HCT116 (cell line): ENCODE data around the gene URB1. TPM values are rescaled to one million over a fixed set of nuclear protein-coding genes. Genes with fewer than 3 reads are reported as not detected.

Experiments used
- ATAC-seq: fragments of 200-7000 bp; cut with Tn5 transposase; 2 replicates; pipeline ENCODE4 v1.9.1; 2020; ENCODE audit warnings: mild to moderate bottlenecking, moderate library complexity
- BruUV-seq: library from RNA; stranded (reverse); fragments of 400-500 nt; replicated peaks from 2 replicates; lab custom pipeline; 2021; lab: Mats Ljungman, UMichigan
- CTCF ChIA-PET: fragments of 300-600 bp; sonication (Branson Sonifier 250); formaldehyde crosslinking; loops from one replicate; lab custom pipeline; 2021; ENCODE audit warnings: antibody characterized with exemption; lab: Charles Lee
- POLR2A ChIA-PET: fragments of 300-600, 350-600 bp; sonication (Branson Sonifier 250); formaldehyde crosslinking; loops from one replicate; lab custom pipeline; 2021; ENCODE audit warnings: antibody characterized with exemption; lab: Charles Lee
- RAD21 ChIA-PET, 2 experiments: fragments of 300-600 bp; sonication (Branson Sonifier 250); formaldehyde crosslinking; loops; one replicate each; lab custom pipeline; 2023; ENCODE audit warnings: low total read pairs in 2 of 2; ENCODE audit not compliant: uncharacterized antibody in 2 of 2, unreplicated experiment in 2 of 2, low non-redundant PET in 1 of 2; lab: Charles Lee
- DNase-seq: peaks from one replicate; pipeline ENCODE4 v3.0.0-alpha.2; 2010; ENCODE audit warnings: low read depth, low spot score
- H2AFZ ChIP-seq: fragments of 200-600 bp; shearing (Covaris generic), sonication (generic); 2 replicates; pipeline ENCODE4 v1.6.1; 2017; ENCODE audit warnings: low read depth, mixed run types, mixed read lengths, antibody characterized with exemption, low read length; ENCODE audit not compliant: poor library complexity, severe bottlenecking
- H3K27ac ChIP-seq: 2 replicates; pipeline ENCODE4 v1.5.1; 2012; ENCODE audit warnings: low read depth, low read length
- H3K27me3 ChIP-seq: fragments of 200-600 bp; sonication (generic); 2 replicates; pipeline ENCODE4 v1.6.1; 2016; ENCODE audit warnings: mixed run types, low read length, mixed read lengths; ENCODE audit not compliant: insufficient read depth
- H3K36me3 ChIP-seq, 2 experiments: fragments of 200-500 bp in 1 of 2; fragments of 200-600 bp in 1 of 2; sonication (Bioruptor generic) in 1 of 2; sonication (generic) in 1 of 2; 2 replicates each; pipeline versions ENCODE4 v1.5.1 to v1.6.1; 2014 to 2016; ENCODE audit warnings: low read length in 2 of 2, inconsistent platforms in 1 of 2, mixed read lengths in 1 of 2, mixed run types in 1 of 2; ENCODE audit not compliant: insufficient read depth in 2 of 2, control insufficient read depth in 1 of 2
- H3K4me1 ChIP-seq, 2 experiments: fragments of 200-600 bp in 1 of 2; sonication (generic) in 1 of 2; 2 replicates each; pipeline versions ENCODE4 v1.5.1 to v1.6.1; 2012 to 2017; ENCODE audit warnings: low read length in 2 of 2, inconsistent platforms in 1 of 2, mild to moderate bottlenecking in 1 of 2, mixed read lengths in 1 of 2, mixed run types in 1 of 2, moderate library complexity in 1 of 2; ENCODE audit not compliant: insufficient read depth in 2 of 2, control insufficient read depth in 1 of 2
- H3K4me2 ChIP-seq: fragments of 200-600 bp; sonication (generic); 2 replicates; pipeline ENCODE4 v1.6.1; 2017; ENCODE audit warnings: mixed run types, low read length, mixed read lengths
- H3K4me3 ChIP-seq, 2 experiments: fragments of 200-600 bp in 1 of 2; sonication (generic) in 1 of 2; replicated peaks in 1 of 2; 2 replicates each; pipeline ENCODE4 v1.5.1; 2011 to 2016; ENCODE audit warnings: low read length in 2 of 2, control low read depth in 1 of 2, low read depth in 1 of 2, mild to moderate bottlenecking in 1 of 2, mixed read lengths in 1 of 2, mixed run types in 1 of 2
- H3K79me2 ChIP-seq: fragments of 200-600 bp; sonication (generic); 2 replicates; pipeline ENCODE4 v1.6.1; 2017; ENCODE audit warnings: mild to moderate bottlenecking, mixed run types, low read length, moderate library complexity, mixed read lengths; ENCODE audit not compliant: insufficient read depth
- H3K9ac ChIP-seq: fragments of 200-600 bp; sonication (generic); 2 replicates; pipeline ENCODE4 v1.6.1; 2016; ENCODE audit warnings: low read length, mixed read lengths
- H3K9me2 ChIP-seq: fragments of 200-600 bp; sonication (generic), shearing (Covaris generic); 2 replicates; pipeline ENCODE4 v1.6.1; 2017; ENCODE audit warnings: mixed run types, mild to moderate bottlenecking, moderate library complexity; ENCODE audit not compliant: insufficient read depth
- H3K9me3 ChIP-seq, 2 experiments: fragments of 200-500 bp in 1 of 2; fragments of 200-600 bp in 1 of 2; sonication (Bioruptor generic) in 1 of 2; sonication (generic) in 1 of 2; 2 replicates each; pipeline ENCODE4 v1.6.1; 2014 to 2017; ENCODE audit warnings: low read length in 2 of 2, mixed read lengths in 2 of 2, inconsistent platforms in 1 of 2, low read depth in 1 of 2, mild to moderate bottlenecking in 1 of 2, mixed run types in 1 of 2, moderate library complexity in 1 of 2; ENCODE audit not compliant: control insufficient read depth in 1 of 2, insufficient read depth in 1 of 2
- H4K20me1 ChIP-seq: fragments of 200-600 bp; sonication (generic), shearing (Covaris generic); 2 replicates; pipeline ENCODE4 v1.6.1; 2017; ENCODE audit warnings: mixed run types, mild to moderate bottlenecking, moderate library complexity; ENCODE audit not compliant: insufficient read depth
- CBX3 ChIP-seq: IDR thresholded peaks from 2 replicates; pipeline ENCODE4 v1.6.1; 2012; ENCODE audit warnings: low read depth
- CEBPB ChIP-seq: IDR thresholded peaks from 2 replicates; pipeline ENCODE4 v1.6.1; 2012; ENCODE audit warnings: low read depth
- ELF1 ChIP-seq: IDR thresholded peaks from 2 replicates; pipeline ENCODE4 v1.6.1; 2012; ENCODE audit warnings: low read depth, borderline replicate concordance
- EZH2 ChIP-seq: fragments of 200-600 bp; sonication (generic); IDR thresholded peaks from 2 replicates; pipeline ENCODE4 v1.6.1; 2017; ENCODE audit warnings: antibody characterized with exemption, mixed run types
- FOSL1 ChIP-seq: IDR thresholded peaks from 2 replicates; pipeline ENCODE4 v1.6.1; 2012; ENCODE audit warnings: low read depth
- JUND ChIP-seq: IDR thresholded peaks from 2 replicates; pipeline ENCODE4 v1.6.1; 2012
- MAX ChIP-seq: IDR thresholded peaks from 2 replicates; pipeline ENCODE4 v1.6.1; 2012
- POLR2AphosphoS5 ChIP-seq: IDR thresholded peaks from 2 replicates; pipeline ENCODE4 v1.6.1; 2011; ENCODE audit warnings: mild to moderate bottlenecking, low read depth, low read length, moderate library complexity
- RAD21 ChIP-seq: IDR thresholded peaks from 2 replicates; pipeline ENCODE4 v1.6.1; 2012; ENCODE audit warnings: low read depth, mild to moderate bottlenecking
- SIN3A ChIP-seq: IDR thresholded peaks from 2 replicates; pipeline ENCODE4 v1.6.1; 2012; ENCODE audit warnings: low read depth
- TCF7L2 ChIP-seq: IDR thresholded peaks from 2 replicates; pipeline ENCODE4 v1.7.0; 2011; ENCODE audit warnings: borderline replicate concordance, inconsistent platforms; ENCODE audit not compliant: insufficient read depth, insufficient read length; ENCODE audit errors: extremely low read depth
- YY1 ChIP-seq: IDR thresholded peaks from 2 replicates; pipeline ENCODE4 v1.6.1; 2011; ENCODE audit warnings: low read length, low read depth, moderate library complexity, mild to moderate bottlenecking; ENCODE audit not compliant: insufficient replicate concordance; ENCODE audit errors: extremely low read depth
- intact Hi-C: fragments of 100-400 bp; cut with micrococcal nuclease; formaldehyde crosslinking; loops from 2 replicates; pipeline ENCODE4 v1.10.0; 2022
- total RNA-seq: library from RNA; stranded (reverse); gene quantifications from one replicate; pipeline ENCODE4 v1.2.1, GENCODE V29; 2021; ENCODE audit not compliant: unreplicated experiment
- TF ChIP-seq, protein P1 (sequence below), 3 experiments: fragments of 200-600 bp in 1 of 3; sonication (generic) in 1 of 3; IDR thresholded peaks in 2 of 3; conservative IDR thresholded peaks in 1 of 3; 2 replicates each; pipeline ENCODE4 v1.5.1; 2012 to 2017; ENCODE audit warnings: low read depth in 2 of 3, low read length in 2 of 3, antibody characterized with exemption in 1 of 3, borderline replicate concordance in 1 of 3, control low read depth in 1 of 3, mild to moderate bottlenecking in 1 of 3, mixed read lengths in 1 of 3, mixed run types in 1 of 3, moderate library complexity in 1 of 3; ENCODE audit not compliant: insufficient read depth in 1 of 3

URB1 gene
- total RNA-seq, 1 experiment from 2014 or later: 28.3 TPM

DNA sequence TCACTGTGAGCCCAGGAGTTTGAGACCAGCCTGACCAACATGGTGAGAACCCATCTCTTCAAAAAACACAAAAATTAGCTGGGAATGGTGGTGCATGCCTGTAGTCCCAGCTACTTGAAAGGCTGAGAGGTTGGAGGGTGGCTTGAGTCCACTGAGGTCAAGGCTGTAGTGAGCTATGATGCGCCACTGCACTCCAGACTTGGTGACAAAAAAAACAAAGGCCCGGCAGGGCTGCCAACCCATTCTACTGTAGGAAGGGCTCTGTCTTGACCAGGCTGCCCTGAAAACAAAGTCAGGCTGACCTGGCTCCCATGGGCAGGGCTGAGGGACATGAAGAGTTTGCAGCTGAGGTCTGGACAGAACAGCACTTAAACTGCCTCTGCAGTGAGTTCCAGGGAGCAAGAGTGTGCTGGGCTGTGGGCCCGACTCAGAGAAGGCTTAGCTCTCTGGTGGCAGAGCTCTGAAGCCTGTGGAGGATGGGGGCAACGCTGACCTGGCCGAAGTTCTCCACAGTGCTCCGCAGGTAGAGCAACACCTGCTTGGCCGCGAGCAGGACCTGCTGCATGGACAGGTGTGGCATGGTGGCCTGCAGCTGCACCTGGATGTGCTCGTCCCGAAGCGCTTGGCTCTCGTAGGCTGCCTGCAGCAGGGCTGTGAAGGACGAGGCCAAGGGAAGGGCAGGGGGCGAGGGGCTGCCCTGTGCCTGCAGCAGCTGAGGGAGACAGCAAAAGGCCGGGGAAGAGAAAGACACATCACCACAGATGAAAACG, 42.4 kb downstream of the URB1 start:
- peaks cover 32% of the 10 kb centered on the region; the same call in 1 of the 2 replicates for H3K79me2 ChIP-seq
- H3K9me2 ChIP-seq: no peaks in the 10 kb centered on the region
- H3K36me3 ChIP-seq: peaks cover 73 to 83% of the 10 kb centered on the region in 2 experiments
- DNase-seq (no peak), ATAC-seq (no peak)
- ChIA-PET RAD21 (no interaction called here), CTCF (no interaction called here), POLR2A (no interaction called here)
- H2AFZ ChIP-seq: no peak overlapping the region
- BruUV-seq: no TSS peak
- TF ChIP-seq MAX (no peak), POLR2AphosphoS5 (no peak), EZH2 (no peak), SIN3A (no peak), YY1 (no peak), FOSL1 (no peak), ELF1 (no peak), CBX3 (no peak), RAD21 (no peak), JUND (no peak), CEBPB (no peak)
- no peaks in the 10 kb centered on the region for H3K4me1 ChIP-seq
- H3K9me3 ChIP-seq: peaks cover 0 to 5% of the 10 kb centered on the region in 2 experiments; a peak in 1 of 4 replicates
- no peak overlapping the region for H3K27ac ChIP-seq
- no peak overlapping the region for H3K4me2 ChIP-seq
- intact Hi-C loops: no loop called here
- no peak overlapping the region for H3K9ac ChIP-seq
- no peaks in the 10 kb centered on the region for H4K20me1 ChIP-seq
- no peak overlapping the region for H3K4me3 ChIP-seq
- no peaks in the 10 kb centered on the region for H3K27me3 ChIP-seq

GRCh38 chr21:32349333-32349944, 43.4 kb downstream of the URB1 start:
- ChIA-PET POLR2A (no interaction called here), RAD21 (no interaction called here), CTCF (no interaction called here)
- Histone ChIP-seq H3K27ac (no peak overlapping the region), H3K36me3 (peaks cover 69 to 83% of the 10 kb centered on the region in 2 experiments), H4K20me1 (no peaks in the 10 kb centered on the region), H2AFZ (no peak overlapping the region), H3K4me2 (no peak overlapping the region), H3K9ac (no peak overlapping the region), H3K9me2 (no peaks in the 10 kb centered on the region), H3K4me1 (no peaks in the 10 kb centered on the region), H3K27me3 (no peaks in the 10 kb centered on the region), H3K9me3 (peaks cover 4 to 10% of the 10 kb centered on the region in 2 experiments; a peak in 1 of 4 replicates), H3K79me2 (peaks cover 40% of the 10 kb centered on the region; the same call in 1 of the 2 replicates), H3K4me3 (no peak overlapping the region)
- ATAC-seq: no peak
- intact Hi-C loops: no loop called here
- no TSS peak for BruUV-seq
- TF ChIP-seq, protein P1, sequence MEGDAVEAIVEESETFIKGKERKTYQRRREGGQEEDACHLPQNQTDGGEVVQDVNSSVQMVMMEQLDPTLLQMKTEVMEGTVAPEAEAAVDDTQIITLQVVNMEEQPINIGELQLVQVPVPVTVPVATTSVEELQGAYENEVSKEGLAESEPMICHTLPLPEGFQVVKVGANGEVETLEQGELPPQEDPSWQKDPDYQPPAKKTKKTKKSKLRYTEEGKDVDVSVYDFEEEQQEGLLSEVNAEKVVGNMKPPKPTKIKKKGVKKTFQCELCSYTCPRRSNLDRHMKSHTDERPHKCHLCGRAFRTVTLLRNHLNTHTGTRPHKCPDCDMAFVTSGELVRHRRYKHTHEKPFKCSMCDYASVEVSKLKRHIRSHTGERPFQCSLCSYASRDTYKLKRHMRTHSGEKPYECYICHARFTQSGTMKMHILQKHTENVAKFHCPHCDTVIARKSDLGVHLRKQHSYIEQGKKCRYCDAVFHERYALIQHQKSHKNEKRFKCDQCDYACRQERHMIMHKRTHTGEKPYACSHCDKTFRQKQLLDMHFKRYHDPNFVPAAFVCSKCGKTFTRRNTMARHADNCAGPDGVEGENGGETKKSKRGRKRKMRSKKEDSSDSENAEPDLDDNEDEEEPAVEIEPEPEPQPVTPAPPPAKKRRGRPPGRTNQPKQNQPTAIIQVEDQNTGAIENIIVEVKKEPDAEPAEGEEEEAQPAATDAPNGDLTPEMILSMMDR (IDR thresholded peaks at IDR 0.05 in 2 of 3, conservative IDR thresholded peaks at IDR 0.05 in 1 of 3; ENCODE audit: borderline replicate concordance in 1 of 3, insufficient read depth in 1 of 3, low read depth in 2 of 3, low read length in 2 of 3): no peak
- TF ChIP-seq TCF7L2 (no peak), MAX (no peak), EZH2 (no peak), CEBPB (no peak), YY1 (no peak), CBX3 (no peak)
- no peak for DNase-seq
